Left cardiac atrium (tissue), 4 donors: ENCODE measurements around the gene PITRM1. TPM values are rescaled to one million over a fixed set of nuclear protein-coding genes. Genes with fewer than 3 reads are reported as not detected.

Experiments used
- ATAC-seq, 2 donors: fragments of 200-7000 bp; cut with Tn5 transposase; one replicate each; pipeline ENCODE4 v1.9.1; 2020; ENCODE audit warnings: mild to moderate bottlenecking in 2 of 2, moderate library complexity in 2 of 2
- DNase-seq: peaks from one replicate; pipeline ENCODE4 v3.0.0-alpha.2; 2020
- intact Hi-C, 2 donors: fragments of 100-400 bp; cut with DNase I; formaldehyde crosslinking; loops; one replicate each; pipeline versions ENCODE4 v1.14.1 to v1.15.1; 2022 to 2023
- total RNA-seq, 2 donors: library from RNA; stranded (reverse); fragmentation: NEBNext Ultra II Directional; extraction: Animal tissue kit (Norgen Biotek cat#: 25700); gene quantifications; one replicate each; pipeline ENCODE4 v1.2.1, GENCODE V29; 2021
- donor health status: DM: no; HTN: yes; CAD: no.
- donor health status: DM: no; HTN: yes; CAD: no; lungs with severe emphysema.
- donor health status: DM: yes; HTN: yes; CAD: no.
- donor health status: Dilated cardiomyopathy.

The PITRM1 gene
- total RNA-seq, 2 donors from 2014 or later, result 59.1 to 71.6 TPM

DNA sequence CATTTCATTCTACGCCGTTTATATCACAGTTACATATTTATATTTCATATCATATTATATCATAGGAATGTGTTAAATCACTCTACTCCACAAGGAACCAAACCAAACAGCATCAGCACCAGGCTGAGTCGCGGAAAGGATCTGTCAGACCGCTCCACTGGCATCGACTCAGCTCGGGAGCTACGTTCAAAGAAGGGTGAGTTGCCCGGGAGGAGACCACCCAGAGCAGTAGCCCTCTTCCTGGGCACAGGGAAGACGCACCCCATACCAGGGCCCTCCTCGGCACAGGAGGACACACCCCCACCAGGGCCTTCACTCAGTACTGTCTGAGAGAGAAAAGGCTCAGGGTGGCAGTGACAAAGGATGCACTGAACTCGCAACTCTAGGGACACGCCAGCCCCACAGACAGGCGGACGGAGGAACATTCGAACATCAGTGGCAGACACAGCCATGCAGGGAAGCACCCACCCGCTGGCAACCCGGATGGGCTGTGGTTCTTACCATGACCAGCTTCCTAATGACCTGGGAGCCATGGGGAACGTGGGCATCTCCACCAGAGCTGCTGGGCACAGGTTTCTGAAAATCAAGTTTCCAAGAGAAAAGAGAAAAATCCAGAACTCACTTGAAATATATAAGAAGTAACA, 28.7 kb downstream of the PITRM1 start:
- intact Hi-C loops, result no loop called here
- ATAC-seq, result no peak
- DNase-seq, result no peak

DNA sequence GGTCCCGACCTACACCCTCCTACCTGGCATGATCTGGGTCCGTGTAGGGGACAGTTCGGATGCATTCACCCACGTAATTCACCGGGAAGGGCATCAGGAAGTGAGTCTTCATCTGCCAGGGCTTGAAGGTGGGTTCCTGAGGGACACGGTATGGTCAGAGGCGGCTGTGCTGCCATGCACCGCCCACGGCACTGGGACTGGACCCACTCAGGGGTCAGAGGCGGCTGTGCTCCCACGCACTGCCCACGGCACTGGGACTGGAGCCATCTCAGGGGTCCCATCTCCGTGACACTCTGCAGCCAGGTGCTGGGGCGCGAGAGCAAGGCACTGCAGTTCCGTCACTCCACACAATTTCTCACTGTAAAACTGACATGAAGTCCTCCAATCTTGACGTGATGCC, 29.2 kb downstream of the PITRM1 start:
- ATAC-seq (no peak), DNase-seq (no peak)
- intact Hi-C loops, result no loop called here

- no peak for DNase-seq
- no peak for ATAC-seq
- intact Hi-C loops, result no loop called here
Measured at GRCh38 chr10:3142146-3142875, 30.3 kb downstream of the PITRM1 start.

- ATAC-seq, result peak in 1 of 2 donors; percentile 5
- intact Hi-C loops, result no loop called here
- no peak for DNase-seq
Measured at GRCh38 chr10:3141351-3142005, 31.1 kb downstream of the PITRM1 start.

DNA sequence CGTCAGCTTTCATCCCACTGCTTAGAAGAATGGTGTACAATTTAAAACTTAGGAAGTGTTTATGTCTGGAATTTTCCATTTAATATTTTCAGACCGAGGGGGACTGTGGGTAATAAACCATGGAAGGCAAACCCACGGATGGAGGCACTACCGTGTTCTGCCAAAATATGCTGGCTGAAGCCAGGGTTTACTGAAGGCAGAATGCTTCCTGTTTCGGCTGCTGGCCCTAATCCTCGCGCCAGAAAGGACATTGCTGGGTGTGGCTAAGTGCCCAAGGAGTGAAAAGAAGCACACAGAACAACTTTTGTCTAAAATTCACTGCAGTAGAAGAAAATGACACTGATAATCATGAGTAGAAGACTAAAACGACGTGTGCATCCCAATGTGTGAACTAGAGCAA, 32.3 kb downstream of the PITRM1 start:
- DNase-seq (no peak), ATAC-seq (peak; percentile 3 to 12)
- intact Hi-C loops, result no loop called here

- ATAC-seq (no peak), DNase-seq (no peak)
- intact Hi-C loops, result no loop called here
Measured at GRCh38 chr10:3139216-3139910, 33.2 kb downstream of the PITRM1 start.

DNA sequence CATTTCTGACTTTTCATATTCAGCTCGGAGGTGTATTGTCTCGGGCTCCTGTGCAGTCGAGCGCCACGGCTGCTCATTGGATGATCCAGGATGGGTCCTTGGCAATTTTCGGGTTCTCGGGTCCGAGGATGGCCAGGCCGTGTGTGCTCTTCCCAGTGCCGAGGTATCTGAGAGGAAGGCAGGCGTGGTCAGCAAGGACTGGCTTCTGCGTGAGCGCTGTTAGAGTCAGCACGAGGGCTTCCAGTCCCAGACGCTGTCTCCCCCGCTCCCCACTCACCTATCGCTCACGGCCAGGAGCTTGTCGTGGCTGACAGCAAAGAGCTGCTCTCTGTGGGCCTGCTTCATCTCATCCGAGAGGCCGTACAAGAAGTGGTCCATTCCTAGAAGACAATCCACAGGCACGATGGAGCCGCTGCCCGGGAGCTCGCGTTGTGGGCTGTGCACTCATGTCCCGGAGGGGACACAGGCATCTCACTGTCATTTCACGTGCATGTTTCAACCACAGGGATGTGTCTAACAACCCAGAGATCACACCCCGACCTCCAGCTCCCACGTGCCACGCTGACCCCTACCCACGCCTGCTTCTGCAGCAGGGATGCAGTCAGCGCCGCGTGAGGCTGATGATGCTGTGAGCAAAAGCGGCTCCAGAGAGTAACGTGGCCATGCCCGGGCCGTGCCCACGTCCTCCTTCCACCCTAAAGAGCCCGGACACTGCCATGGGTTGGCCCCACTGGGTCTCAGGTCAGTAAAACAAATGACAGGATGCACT, 34.4 kb downstream of the PITRM1 start:
- intact Hi-C loops, result no loop called here
- no peak for ATAC-seq
- DNase-seq, result no peak

GRCh38 chr10:3136763-3137611, 35.6 kb downstream of the PITRM1 start:
- ATAC-seq (peak; percentile 75 to 80), DNase-seq (peak; percentile 76)
- intact Hi-C loops, result no loop called here

GRCh38 chr10:3136336-3136735, 36.2 kb downstream of the PITRM1 start:
- peak; percentile 71 for DNase-seq
- peak; percentile 83 to 84 for ATAC-seq
- intact Hi-C loops, result no loop called here

DNA sequence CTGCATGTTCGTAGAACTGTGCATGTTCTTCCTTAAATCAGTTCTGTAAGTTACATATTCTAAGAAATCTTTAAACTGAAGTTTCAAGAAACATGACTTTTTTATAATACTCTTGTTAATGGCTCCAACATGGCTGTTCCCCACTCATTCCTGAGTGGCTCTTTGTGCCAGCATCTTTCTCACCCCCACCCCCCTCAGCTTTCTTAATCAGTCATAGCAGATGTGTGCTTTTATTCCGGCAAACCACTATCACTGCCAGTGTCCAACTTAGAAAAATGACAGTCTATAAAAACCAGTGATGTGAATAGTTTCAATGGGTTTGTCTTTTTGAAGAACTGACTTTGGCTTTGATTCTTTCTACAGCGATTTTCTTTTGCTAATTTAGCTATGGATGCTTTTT, 37.6 kb downstream of the PITRM1 start:
- ATAC-seq (no peak), DNase-seq (no peak)
- intact Hi-C loops, result no loop called here

- no peak for ATAC-seq
- intact Hi-C loops, result no loop called here
- DNase-seq, result no peak
Measured at GRCh38 chr10:3133948-3134347, 38.6 kb downstream of the PITRM1 start.

- ATAC-seq (no peak), DNase-seq (no peak)
Measured at GRCh38 chr10:3132036-3133025, 40.3 kb downstream of the PITRM1 start.

DNA sequence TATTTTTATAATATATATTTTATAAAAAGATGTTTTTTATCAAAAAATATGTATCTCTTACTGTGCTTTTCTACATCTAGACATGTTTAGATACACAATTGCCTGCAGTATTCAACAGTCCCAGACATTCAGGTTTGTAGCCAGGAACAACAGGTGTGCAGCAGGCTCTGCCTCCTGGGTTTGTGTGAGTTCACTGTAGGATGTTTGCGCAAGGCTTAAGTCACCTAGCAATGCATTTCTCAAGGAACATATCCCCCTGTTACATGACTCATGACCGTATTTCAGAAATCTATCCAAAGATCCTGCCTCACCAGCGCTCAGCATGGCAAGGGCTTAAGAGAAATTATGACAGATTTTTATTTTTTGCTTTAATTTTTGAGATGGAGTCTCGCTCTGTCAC, 41.5 kb downstream of the PITRM1 start:
- ATAC-seq (no peak), DNase-seq (no peak)
- intact Hi-C loops, result no loop called here

More at GRCh38 chr10:3132036-3133025, 40.3 kb downstream of the PITRM1 start:
- intact Hi-C loops, result no loop called here

GRCh38 chr10:3129581-3130340, 42.8 kb downstream of the PITRM1 start:
- no peak for DNase-seq
- ATAC-seq, result no peak
- intact Hi-C loops, result no loop called here

- DNase-seq, result no peak
- intact Hi-C loops, result no loop called here
- no peak for ATAC-seq
Measured at GRCh38 chr10:3128379-3129130, 44.0 kb downstream of the PITRM1 start.

- ATAC-seq (peak in 1 of 2 donors; percentile 23), DNase-seq (no peak)
- intact Hi-C loops, result no loop called here
Measured at GRCh38 chr10:3127921-3128320, 44.7 kb downstream of the PITRM1 start.
